HepG2 (cell line): ENCODE measurements around the gene TOGARAM1.

Experiments
- NCOA5 ChIP-seq: sonication (generic); formaldehyde crosslinking; IDR thresholded peaks from 2 replicates; pipeline ENCODE4 v1.4.0; 2020; ENCODE audit warnings: missing genetic modification reagents
- POLR2A ChIP-seq, 2 experiments: IDR thresholded peaks; 2 replicates each; pipeline ENCODE4 v1.6.1; 2011; ENCODE audit warnings: low read depth in 2 of 2, low read length in 2 of 2, mild to moderate bottlenecking in 1 of 2, moderate library complexity in 1 of 2; ENCODE audit not compliant: insufficient read depth in 1 of 2
- ZKSCAN8 ChIP-seq: IDR thresholded peaks from 2 replicates; pipeline ENCODE4 v1.6.1; 2016; ENCODE audit warnings: borderline replicate concordance, missing genetic modification reagents, missing compliant biosample characterization
- ZNF549 ChIP-seq: sonication (generic); formaldehyde crosslinking; IDR thresholded peaks from 2 replicates; pipeline ENCODE4 v1.5.0; 2020; ENCODE audit warnings: missing genetic modification reagents
- TF ChIP-seq, protein P1 (sequence below): sonication (generic); formaldehyde crosslinking; IDR thresholded peaks from 2 replicates; pipeline ENCODE4 v1.5.0; 2020; ENCODE audit warnings: mild to moderate bottlenecking, missing genetic modification reagents, moderate library complexity

DNA sequence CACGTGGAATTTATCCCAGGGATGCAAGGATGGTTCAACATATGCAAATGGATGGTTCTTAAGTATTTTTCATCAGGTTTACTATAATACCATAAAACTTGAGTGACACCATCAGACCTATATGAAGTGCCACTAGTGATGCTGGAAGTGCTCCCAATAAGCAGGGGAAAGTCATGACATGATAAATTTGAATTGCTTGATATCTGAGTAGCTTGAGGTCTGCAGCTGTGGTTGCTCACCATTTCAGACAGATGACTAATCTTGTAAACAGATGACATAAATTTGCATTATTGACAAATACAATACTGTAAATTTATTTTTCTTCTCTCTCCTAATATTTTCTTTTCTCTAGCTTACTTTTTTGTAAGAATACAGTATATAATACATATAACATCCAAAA, 108.2 kb downstream of the TOGARAM1 start:
- TF ChIP-seq, protein P1, sequence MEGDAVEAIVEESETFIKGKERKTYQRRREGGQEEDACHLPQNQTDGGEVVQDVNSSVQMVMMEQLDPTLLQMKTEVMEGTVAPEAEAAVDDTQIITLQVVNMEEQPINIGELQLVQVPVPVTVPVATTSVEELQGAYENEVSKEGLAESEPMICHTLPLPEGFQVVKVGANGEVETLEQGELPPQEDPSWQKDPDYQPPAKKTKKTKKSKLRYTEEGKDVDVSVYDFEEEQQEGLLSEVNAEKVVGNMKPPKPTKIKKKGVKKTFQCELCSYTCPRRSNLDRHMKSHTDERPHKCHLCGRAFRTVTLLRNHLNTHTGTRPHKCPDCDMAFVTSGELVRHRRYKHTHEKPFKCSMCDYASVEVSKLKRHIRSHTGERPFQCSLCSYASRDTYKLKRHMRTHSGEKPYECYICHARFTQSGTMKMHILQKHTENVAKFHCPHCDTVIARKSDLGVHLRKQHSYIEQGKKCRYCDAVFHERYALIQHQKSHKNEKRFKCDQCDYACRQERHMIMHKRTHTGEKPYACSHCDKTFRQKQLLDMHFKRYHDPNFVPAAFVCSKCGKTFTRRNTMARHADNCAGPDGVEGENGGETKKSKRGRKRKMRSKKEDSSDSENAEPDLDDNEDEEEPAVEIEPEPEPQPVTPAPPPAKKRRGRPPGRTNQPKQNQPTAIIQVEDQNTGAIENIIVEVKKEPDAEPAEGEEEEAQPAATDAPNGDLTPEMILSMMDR (CRISPR knock-in tag) = no peak
- TF ChIP-seq POLR2A (IDR thresholded peaks at IDR 0.05; ENCODE audit: insufficient read depth in 1 of 2, low read depth in 2 of 2, low read length in 2 of 2) = no peak
- no peak for TF ChIP-seq ZNF549 (CRISPR knock-in tag)
- TF ChIP-seq NCOA5 = no peak
- no peak for TF ChIP-seq ZKSCAN8 (CRISPR knock-in tag)
